ENCODE results near the gene PAGE4.

DNA sequence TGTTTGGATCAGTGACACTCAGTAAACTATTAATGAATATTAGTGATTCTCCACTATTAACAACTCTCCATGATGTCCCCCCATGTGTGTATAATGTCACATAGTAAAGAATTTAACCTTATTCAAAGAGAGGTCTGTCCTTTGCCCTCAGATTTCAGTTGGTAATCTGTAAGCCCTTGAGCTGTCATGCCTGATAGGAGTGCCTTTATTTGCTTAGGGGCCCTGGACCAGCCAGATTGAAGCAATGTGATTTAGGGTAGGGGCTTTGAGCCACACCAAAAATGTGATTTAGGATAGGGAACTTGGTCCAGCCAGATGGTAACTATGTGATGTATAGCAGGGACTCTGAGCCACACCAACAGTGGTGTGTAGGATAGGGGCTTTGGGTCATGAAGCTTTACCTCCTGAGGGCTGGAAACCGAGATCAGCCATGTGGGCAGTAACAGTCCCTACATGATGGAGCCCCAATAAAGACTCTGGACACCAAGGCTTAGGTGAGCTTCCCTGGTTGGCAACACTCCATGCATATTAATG lies 44.3 kb upstream of the PAGE4 start:
- TF ChIP-seq CTCF (IDR thresholded peaks at IDR 0.05; ENCODE audit: low read length) (no peak), EZH2 (IDR thresholded peaks at IDR 0.05; ENCODE audit: borderline replicate concordance, low read length) (no peak)

Data from OCI-LY1 (cell line).